MCF 10A (cell line): ENCODE measurements around the gene DNAI2. TPM values are rescaled to one million over a fixed set of nuclear protein-coding genes. Genes with fewer than 3 reads are reported as not detected.

ENCODE experiments used
- BruUV-seq: library from RNA; stranded (reverse); fragments of 400-500 nt; replicated peaks from 2 replicates; lab custom pipeline; 2021; lab: Mats Ljungman, UMichigan
- CTCF ChIA-PET: fragments of 300-600 bp; sonication (Branson Sonifier 250); formaldehyde crosslinking; extraction: SDS; loops from one replicate; lab custom pipeline; 2021; ENCODE audit warnings: antibody characterized with exemption, inconsistent platforms; lab: Yijun Ruan, JAX
- POLR2A ChIA-PET: fragments of 300-600, 350-650 bp; sonication (Branson Sonifier 250); formaldehyde crosslinking; extraction: SDS; loops from one replicate; lab custom pipeline; 2020; ENCODE audit warnings: antibody characterized with exemption, inconsistent platforms; lab: Yijun Ruan, JAX
- DNase-seq: peaks from one replicate; pipeline ENCODE4 v3.0.0-alpha.2; 2018; ENCODE audit not compliant: unreplicated experiment
- H3K27ac Mint-ChIP-seq: one replicate; pipeline ENCODE4 v1.8.0; 2022; ENCODE audit warnings: mild to moderate bottlenecking, low read depth, mixed read lengths; ENCODE audit not compliant: unreplicated experiment
- H3K27me3 Mint-ChIP-seq: one replicate; pipeline ENCODE4 v1.8.0; 2022; ENCODE audit warnings: mixed read lengths; ENCODE audit not compliant: insufficient read depth, unreplicated experiment
- H3K36me3 Mint-ChIP-seq: one replicate; pipeline ENCODE4 v1.8.0; 2022; ENCODE audit warnings: mild to moderate bottlenecking, moderate library complexity, mixed read lengths; ENCODE audit not compliant: insufficient read depth, unreplicated experiment
- H3K4me1 Mint-ChIP-seq: one replicate; pipeline ENCODE4 v1.8.0; 2022; ENCODE audit warnings: mixed read lengths; ENCODE audit not compliant: insufficient read depth, unreplicated experiment
- H3K4me3 Mint-ChIP-seq: one replicate; pipeline ENCODE4 v1.8.0; 2022; ENCODE audit warnings: mild to moderate bottlenecking, moderate library complexity, mixed read lengths; ENCODE audit not compliant: unreplicated experiment
- H3K9me3 Mint-ChIP-seq: one replicate; pipeline ENCODE4 v1.8.0; 2022; ENCODE audit warnings: mixed read lengths; ENCODE audit not compliant: unreplicated experiment
- CTCF ChIP-seq: fragments of 200-600 bp; IDR thresholded peaks from one replicate; pipeline ENCODE4 v1.8.0; 2022; ENCODE audit warnings: antibody characterized with exemption, mild to moderate bottlenecking; ENCODE audit not compliant: unreplicated experiment
- intact Hi-C: fragments of 100-400 bp; cut with micrococcal nuclease; formaldehyde crosslinking; loops from 2 replicates; pipeline ENCODE4 v1.14.1; 2022
- total RNA-seq: library from RNA; stranded (reverse); gene quantifications from 2 replicates; pipeline ENCODE4 v1.2.3, GENCODE V29; 2022

Gene DNAI2
- total RNA-seq, 1 experiment from 2014 or later = not detected

GRCh38 chr17:74318391-74318790, 44.4 kb downstream of the DNAI2 start:
- H3K27ac Mint-ChIP-seq = no peak overlapping the region
- intact Hi-C loops = no loop called here
- H3K36me3 Mint-ChIP-seq = no peaks in the 10 kb centered on the region
- no peaks in the 10 kb centered on the region for H3K4me1 Mint-ChIP-seq
- H3K9me3 Mint-ChIP-seq = peaks cover 11% of the 10 kb centered on the region
- BruUV-seq = no TSS peak
- peaks cover 46% of the 10 kb centered on the region for H3K27me3 Mint-ChIP-seq
- POLR2A ChIA-PET = no interaction called here
- TF ChIP-seq CTCF = no peak
- no peak overlapping the region for H3K4me3 Mint-ChIP-seq
- CTCF ChIA-PET = no interaction called here
- no peak for DNase-seq

- H3K4me1 Mint-ChIP-seq = no peaks in the 10 kb centered on the region
- H3K27me3 Mint-ChIP-seq = peaks cover 42% of the 10 kb centered on the region
- DNase-seq = no peak
- intact Hi-C loops = no loop called here
- TF ChIP-seq CTCF = no peak
- CTCF ChIA-PET = no interaction called here
- H3K4me3 Mint-ChIP-seq = no peak overlapping the region
- H3K27ac Mint-ChIP-seq = no peak overlapping the region
- BruUV-seq = no TSS peak
- H3K36me3 Mint-ChIP-seq = no peaks in the 10 kb centered on the region
- H3K9me3 Mint-ChIP-seq = peaks cover 7% of the 10 kb centered on the region
- POLR2A ChIA-PET = no interaction called here
Observed at GRCh38 chr17:74324521-74324920, 50.5 kb downstream of the DNAI2 start.

DNA sequence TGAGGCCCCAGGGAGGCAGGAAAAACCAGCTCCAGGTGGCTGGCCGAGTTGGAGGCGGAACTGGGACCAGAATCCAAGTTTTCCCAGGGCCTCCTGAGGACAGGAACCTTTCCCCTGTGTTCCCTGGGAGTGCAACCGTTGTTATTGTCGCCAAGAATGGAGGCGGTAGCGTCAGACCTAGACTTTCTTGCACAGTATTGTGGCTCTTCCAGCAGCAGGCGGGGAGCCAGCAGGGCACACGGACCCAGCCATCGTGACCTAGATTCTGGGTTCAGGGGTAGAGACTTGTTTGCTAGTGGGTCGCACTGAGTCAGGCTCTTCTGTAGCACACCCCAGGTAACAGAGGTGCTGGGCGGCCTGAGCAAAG, 51.3 kb downstream of the DNAI2 start:
- Mint-ChIP-seq H3K4me1 (no peaks in the 10 kb centered on the region), H3K36me3 (no peaks in the 10 kb centered on the region), H3K4me3 (no peak overlapping the region), H3K9me3 (peaks cover 7% of the 10 kb centered on the region), H3K27ac (no peak overlapping the region), H3K27me3 (peaks cover 38% of the 10 kb centered on the region)
- DNase-seq = no peak
- CTCF ChIA-PET = no interaction called here
- TF ChIP-seq CTCF = no peak
- no TSS peak for BruUV-seq
- POLR2A ChIA-PET = no interaction called here
- intact Hi-C loops = no loop called here

DNA sequence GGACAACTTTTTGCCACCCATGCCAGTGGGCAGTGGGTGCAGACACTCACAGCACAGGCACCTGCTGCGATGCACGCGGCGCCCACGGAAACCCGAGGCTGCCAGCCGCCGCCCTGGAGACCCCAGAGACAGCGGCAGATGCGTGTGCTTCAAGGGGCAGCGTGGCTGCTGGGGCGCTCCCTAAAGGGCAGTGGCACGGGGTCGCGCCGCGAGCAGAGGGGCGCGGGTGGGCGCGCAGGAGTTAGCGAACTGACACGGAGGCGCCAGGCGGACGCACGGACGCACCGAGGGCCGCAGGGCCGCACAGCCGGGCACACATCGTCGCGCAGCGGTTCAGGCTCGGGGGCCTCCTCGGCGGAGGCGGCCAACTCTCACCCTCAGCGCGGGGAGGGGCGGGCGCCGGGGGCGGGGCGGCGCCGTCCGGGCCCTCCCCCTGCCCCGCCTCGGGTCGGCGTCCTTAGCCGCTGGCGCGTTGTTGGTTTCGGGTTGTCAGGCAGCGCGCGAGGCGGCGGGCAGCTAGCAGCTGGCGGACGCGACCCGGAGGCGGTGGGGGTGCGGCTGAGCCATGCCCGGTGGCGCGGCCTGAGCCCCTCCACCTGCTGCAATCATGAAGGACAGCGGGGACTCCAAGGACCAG, 51.8 kb downstream of the DNAI2 start, which contains the start of gene KIF19:
Gene KIF19 (plus strand): TSS at position 484 of the 637 bp plus-strand sequence. CDS start 124 bp downstream, at position 608.
- DNase-seq = no peak
- ChIA-PET POLR2A (no interaction called here), CTCF (no interaction called here)
- Mint-ChIP-seq H3K36me3 (no peaks in the 10 kb centered on the region), H3K9me3 (peaks cover 7% of the 10 kb centered on the region), H3K4me3 (no peak within 1 kb of the TSS), H3K27me3 (peaks cover 33% of the 10 kb centered on the region), H3K4me1 (no peaks in the 10 kb centered on the region), H3K27ac (no peak within 1 kb of the TSS)
- BruUV-seq = no TSS peak
- no peak for TF ChIP-seq CTCF
- intact Hi-C loops = no loop called here
